ENCODE data around the gene ANKAR.
"Not testable (repeated sequence)": the region's sequence is repeated elsewhere in the genome, so short reads cannot be mapped to it uniquely, and the experiment has no call there.

The ANKAR gene

GRCh38 chr2:189696223-189696622 is 21.8 kb downstream of the ANKAR start:
- TF ChIP-seq CTCF (IDR thresholded peaks at IDR 0.05; ENCODE audit: low read depth, low read length) = no peak
- no peaks in the 10 kb centered on the region for H3K36me3 ChIP-seq
- no peak overlapping the region for H3K4me3 ChIP-seq (ENCODE audit: low read depth, low read length)
- no peaks in the 10 kb centered on the region for H3K9me3 ChIP-seq
- no peaks in the 10 kb centered on the region for H3K27me3 ChIP-seq
- H3K4me1 ChIP-seq = no peaks in the 10 kb centered on the region
- no peak for DNase-seq

GRCh38 chr2:189698020-189698887 is 23.8 kb downstream of the ANKAR start:
- no peaks in the 10 kb centered on the region for H3K9me3 ChIP-seq
- no peaks in the 10 kb centered on the region for H3K36me3 ChIP-seq
- peak; percentile 35 for DNase-seq
- no peak overlapping the region for H3K4me3 ChIP-seq (ENCODE audit: low read depth, low read length)
- peak; percentile 58 for TF ChIP-seq CTCF (IDR thresholded peaks at IDR 0.05; ENCODE audit: low read depth, low read length)
- H3K27me3 ChIP-seq = no peaks in the 10 kb centered on the region
- no peaks in the 10 kb centered on the region for H3K4me1 ChIP-seq

- Histone ChIP-seq H3K36me3 (no peaks in the 10 kb centered on the region), H3K9me3 (no peaks in the 10 kb centered on the region), H3K27me3 (no peaks in the 10 kb centered on the region), H3K4me1 (no peaks in the 10 kb centered on the region), H3K4me3 (ENCODE audit: low read depth, low read length) (no peak overlapping the region)
- TF ChIP-seq CTCF (IDR thresholded peaks at IDR 0.05; ENCODE audit: low read depth, low read length) = no peak
- no peak for DNase-seq
Measured at GRCh38 chr2:189700681-189701080, 26.2 kb downstream of the ANKAR start.

GRCh38 chr2:189702071-189702470 is 27.6 kb downstream of the ANKAR start:
- H3K9me3 ChIP-seq = no peaks in the 10 kb centered on the region
- no peak for DNase-seq
- H3K27me3 ChIP-seq = no peaks in the 10 kb centered on the region
- no peaks in the 10 kb centered on the region for H3K4me1 ChIP-seq
- no peaks in the 10 kb centered on the region for H3K36me3 ChIP-seq
- H3K4me3 ChIP-seq (ENCODE audit: low read depth, low read length) = no peak overlapping the region
- peak; percentile 31 for TF ChIP-seq CTCF (IDR thresholded peaks at IDR 0.05; ENCODE audit: low read depth, low read length)

GRCh38 chr2:189709501-189710221 is 35.2 kb downstream of the ANKAR start:
- TF ChIP-seq CTCF (IDR thresholded peaks at IDR 0.05; ENCODE audit: low read depth, low read length) = no peak
- Histone ChIP-seq H3K4me1 (no peaks in the 10 kb centered on the region), H3K4me3 (ENCODE audit: low read depth, low read length) (no peak overlapping the region), H3K36me3 (no peaks in the 10 kb centered on the region), H3K27me3 (no peaks in the 10 kb centered on the region), H3K9me3 (no peaks in the 10 kb centered on the region; the same call in 1 of the 2 replicates)
- no peak for DNase-seq

- not testable (repeated sequence) for DNase-seq; H3K4me3 ChIP-seq (ENCODE audit: low read depth, low read length); H3K36me3 ChIP-seq; H3K4me1 ChIP-seq; H3K9me3 ChIP-seq; H3K27me3 ChIP-seq
Measured at GRCh38 chr2:189717593-189717992, 43.1 kb downstream of the ANKAR start.
